Activated T-helper 1 cell treated with anti-CD3 and anti-CD28 coated beads, Interleukin-12 subunit alpha, Interleukin-12 subunit beta, Interleukin-2, Interleukin-4 antibody, amounts not matched to agents 30 ng/mL and 10 ng/mL and 1 ng/mL, durations not matched to agents 14 hours and 24 hours and 36 hours (primary cell): ENCODE results near the gene SERPINF2. TPM values are rescaled to one million over a fixed set of nuclear protein-coding genes. Genes with fewer than 3 reads are reported as not detected.
"Not testable (repeated sequence)": the region's sequence is repeated elsewhere in the genome, so short reads cannot be mapped to it uniquely, and the experiment has no call there.

Experiments
- DNase-seq: peaks from one replicate; pipeline ENCODE4 v3.0.0; 2021; ENCODE audit warnings: low spot score
- H3K27ac Mint-ChIP-seq: one replicate; pipeline ENCODE4 v1.8.0; 2021; ENCODE audit warnings: mild to moderate bottlenecking, mixed read lengths
- H3K27me3 Mint-ChIP-seq: one replicate; pipeline ENCODE4 v1.8.0; 2022; ENCODE audit warnings: mild to moderate bottlenecking, moderate library complexity, mixed read lengths; ENCODE audit not compliant: insufficient read depth
- H3K36me3 Mint-ChIP-seq: one replicate; pipeline ENCODE4 v1.8.0; 2021; ENCODE audit warnings: low read depth, mixed read lengths
- H3K4me1 Mint-ChIP-seq: one replicate; pipeline ENCODE4 v1.8.0; 2021; ENCODE audit warnings: low read depth, mixed read lengths
- H3K4me3 Mint-ChIP-seq: one replicate; pipeline ENCODE4 v1.8.0; 2021; ENCODE audit warnings: mild to moderate bottlenecking, moderate library complexity, mixed read lengths
- H3K9me3 Mint-ChIP-seq: one replicate; pipeline ENCODE4 v1.8.0; 2021; ENCODE audit warnings: mixed read lengths
- intact Hi-C: fragments of 100-400 bp; cut with micrococcal nuclease; formaldehyde crosslinking; loops from one replicate; pipeline ENCODE4 v1.15.1; 2024
- total RNA-seq: library from RNA; stranded (reverse); gene quantifications from 2 replicates; pipeline ENCODE4 v1.2.3, GENCODE V29; 2022

SERPINF2 gene
- total RNA-seq, 1 donor from 2014 or later: 0.41 TPM

GRCh38 chr17:1722022-1722421 lies 20.6 kb upstream of the SERPINF2 start:
- H3K4me3 Mint-ChIP-seq, DNase-seq, H3K9me3 Mint-ChIP-seq, H3K27me3 Mint-ChIP-seq, H3K27ac Mint-ChIP-seq, H3K36me3 Mint-ChIP-seq: not testable (repeated sequence)
- peaks cover 32% of the 10 kb centered on the region for H3K4me1 Mint-ChIP-seq
- intact Hi-C loops: loop anchor here (5.0 kb wide), 1 partner anchor 40 kb away; the partner anchor contains the start of gene SERPINF1

- peak within 1 kb of the TSS; percentile 83 for H3K4me3 Mint-ChIP-seq
- H3K36me3 Mint-ChIP-seq: peaks cover 9% of the 10 kb centered on the region
- DNase-seq: peak; percentile 85
- H3K9me3 Mint-ChIP-seq: no peaks in the 10 kb centered on the region
- H3K4me1 Mint-ChIP-seq: peaks cover 26% of the 10 kb centered on the region
- H3K27me3 Mint-ChIP-seq: no peaks in the 10 kb centered on the region
- intact Hi-C loops: loop anchor here (1.0 to 5.0 kb wide), 3 partner anchors 8 to 40 kb away; partner anchors contain the start of genes PRPF8 and SERPINF1
- peak within 1 kb of the TSS; percentile 78 for H3K27ac Mint-ChIP-seq
Measured at GRCh38 chr17:1724351-1724868, 18.3 kb upstream of the SERPINF2 start, which contains the start of gene WDR81. Gene WDR81, plus strand, starts transcription at chr17:1724704. Its CDS starts 256 bp downstream, at chr17:1724960.

GRCh38 chr17:1724869-1725641 lies 17.6 kb upstream of the SERPINF2 start:
- DNase-seq: no peak
- intact Hi-C loops: loop anchor here (1.0 to 5.0 kb wide), 3 partner anchors 9 to 40 kb away; partner anchors contain the start of genes PRPF8 and SERPINF1
- Mint-ChIP-seq H3K36me3 (peaks cover 13% of the 10 kb centered on the region), H3K4me3 (peak overlapping the region; percentile 83), H3K4me1 (peaks cover 32% of the 10 kb centered on the region), H3K27ac (peak overlapping the region; percentile 23), H3K9me3 (no peaks in the 10 kb centered on the region), H3K27me3 (no peaks in the 10 kb centered on the region)

- intact Hi-C loops: loop anchor here (2.0 kb wide), 1 partner anchor 41 kb away; the partner anchor contains the start of gene PRPF8
- peak overlapping the region; percentile 83 for H3K4me3 Mint-ChIP-seq
- DNase-seq: no peak
- H3K27me3 Mint-ChIP-seq: no peaks in the 10 kb centered on the region
- H3K36me3 Mint-ChIP-seq: peaks cover 13% of the 10 kb centered on the region
- peak overlapping the region; percentile 23 for H3K27ac Mint-ChIP-seq
- H3K4me1 Mint-ChIP-seq: peaks cover 28% of the 10 kb centered on the region
- no peaks in the 10 kb centered on the region for H3K9me3 Mint-ChIP-seq
Measured at GRCh38 chr17:1725642-1726511, 16.8 kb upstream of the SERPINF2 start.

GRCh38 chr17:1726626-1727257 lies 15.9 kb upstream of the SERPINF2 start:
- H3K4me3 Mint-ChIP-seq: no peak overlapping the region
- H3K27ac Mint-ChIP-seq: no peak overlapping the region
- H3K4me1 Mint-ChIP-seq: peaks cover 26% of the 10 kb centered on the region
- intact Hi-C loops: no loop called here
- H3K36me3 Mint-ChIP-seq: peaks cover 13% of the 10 kb centered on the region
- no peak for DNase-seq
- H3K27me3 Mint-ChIP-seq: no peaks in the 10 kb centered on the region
- H3K9me3 Mint-ChIP-seq: no peaks in the 10 kb centered on the region

- Mint-ChIP-seq H3K4me1 (peaks cover 26% of the 10 kb centered on the region), H3K27ac (no peak overlapping the region), H3K36me3 (peaks cover 13% of the 10 kb centered on the region), H3K9me3 (no peaks in the 10 kb centered on the region), H3K4me3 (no peak overlapping the region), H3K27me3 (no peaks in the 10 kb centered on the region)
- intact Hi-C loops: no loop called here
- no peak for DNase-seq
Measured at GRCh38 chr17:1727258-1727789, 15.3 kb upstream of the SERPINF2 start.

GRCh38 chr17:1727876-1728630 lies 14.6 kb upstream of the SERPINF2 start:
- intact Hi-C loops: no loop called here
- Mint-ChIP-seq H3K9me3 (no peaks in the 10 kb centered on the region), H3K4me3 (peak overlapping the region; percentile 45), H3K27me3 (no peaks in the 10 kb centered on the region), H3K27ac (no peak overlapping the region), H3K36me3 (peaks cover 13% of the 10 kb centered on the region), H3K4me1 (peaks cover 21% of the 10 kb centered on the region)
- no peak for DNase-seq

- no peak overlapping the region for H3K27ac Mint-ChIP-seq
- H3K4me1 Mint-ChIP-seq: peaks cover 18% of the 10 kb centered on the region
- no peaks in the 10 kb centered on the region for H3K27me3 Mint-ChIP-seq
Measured at GRCh38 chr17:1729966-1730325, 12.7 kb upstream of the SERPINF2 start.

GRCh38 chr17:1730326-1731193 lies 12.1 kb upstream of the SERPINF2 start:
- Mint-ChIP-seq H3K27me3 (no peaks in the 10 kb centered on the region), H3K27ac (no peak overlapping the region), H3K4me1 (peaks cover 16% of the 10 kb centered on the region), H3K36me3 (peaks cover 16% of the 10 kb centered on the region), H3K9me3 (no peaks in the 10 kb centered on the region), H3K4me3 (no peak overlapping the region)
- intact Hi-C loops: no loop called here
- DNase-seq: no peak

More at GRCh38 chr17:1729966-1730325, 12.7 kb upstream of the SERPINF2 start:
- no peak for DNase-seq
- no peaks in the 10 kb centered on the region for H3K9me3 Mint-ChIP-seq
- H3K4me3 Mint-ChIP-seq: no peak overlapping the region
- peaks cover 17% of the 10 kb centered on the region for H3K36me3 Mint-ChIP-seq
- intact Hi-C loops: no loop called here

GRCh38 chr17:1731194-1731506 lies 11.5 kb upstream of the SERPINF2 start:
- intact Hi-C loops: no loop called here
- H3K27ac Mint-ChIP-seq: no peak overlapping the region

GRCh38 chr17:1732241-1732832 lies 10.3 kb upstream of the SERPINF2 start:
- Mint-ChIP-seq H3K4me1 (peaks cover 21% of the 10 kb centered on the region), H3K27me3 (no peaks in the 10 kb centered on the region), H3K36me3 (peaks cover 25% of the 10 kb centered on the region), H3K9me3 (no peaks in the 10 kb centered on the region), H3K27ac (no peak overlapping the region), H3K4me3 (no peak overlapping the region)
- intact Hi-C loops: no loop called here
- DNase-seq: no peak

More at GRCh38 chr17:1731194-1731506, 11.5 kb upstream of the SERPINF2 start:
- DNase-seq: no peak
- Mint-ChIP-seq H3K27me3 (no peaks in the 10 kb centered on the region), H3K9me3 (no peaks in the 10 kb centered on the region), H3K36me3 (peaks cover 17% of the 10 kb centered on the region), H3K4me1 (peaks cover 13% of the 10 kb centered on the region), H3K4me3 (no peak overlapping the region)
